ENCODE measurements around the gene KMT5B. TPM values are rescaled to one million over a fixed set of nuclear protein-coding genes. Genes with fewer than 3 reads are reported as not detected.

The KMT5B gene
- total RNA-seq, 1 donor from 2014 or later = 29.1 TPM

DNA sequence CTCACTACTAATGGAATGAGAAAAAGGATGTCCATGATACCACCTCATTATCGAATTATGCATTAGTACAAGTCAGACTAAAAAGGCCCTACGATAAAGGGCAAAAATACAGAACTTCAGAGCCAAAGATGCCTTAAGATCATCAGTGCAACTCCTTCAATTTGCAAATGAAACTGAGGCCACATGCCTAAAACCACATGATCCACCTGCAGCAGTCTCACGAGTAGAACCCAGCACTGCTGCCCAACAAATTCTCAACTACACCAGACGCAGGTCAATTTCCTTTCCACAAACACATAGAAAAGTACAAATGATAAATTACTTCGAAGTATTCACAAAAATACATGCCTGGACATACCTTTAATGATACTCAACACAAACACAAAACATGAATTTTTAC lies 20.1 kb downstream of the KMT5B start:
- DNase-seq (ENCODE audit: missing footprints) = no peak
- intact Hi-C loops (cut with DNase I) = no loop called here
- ATAC-seq = no peak

DNA sequence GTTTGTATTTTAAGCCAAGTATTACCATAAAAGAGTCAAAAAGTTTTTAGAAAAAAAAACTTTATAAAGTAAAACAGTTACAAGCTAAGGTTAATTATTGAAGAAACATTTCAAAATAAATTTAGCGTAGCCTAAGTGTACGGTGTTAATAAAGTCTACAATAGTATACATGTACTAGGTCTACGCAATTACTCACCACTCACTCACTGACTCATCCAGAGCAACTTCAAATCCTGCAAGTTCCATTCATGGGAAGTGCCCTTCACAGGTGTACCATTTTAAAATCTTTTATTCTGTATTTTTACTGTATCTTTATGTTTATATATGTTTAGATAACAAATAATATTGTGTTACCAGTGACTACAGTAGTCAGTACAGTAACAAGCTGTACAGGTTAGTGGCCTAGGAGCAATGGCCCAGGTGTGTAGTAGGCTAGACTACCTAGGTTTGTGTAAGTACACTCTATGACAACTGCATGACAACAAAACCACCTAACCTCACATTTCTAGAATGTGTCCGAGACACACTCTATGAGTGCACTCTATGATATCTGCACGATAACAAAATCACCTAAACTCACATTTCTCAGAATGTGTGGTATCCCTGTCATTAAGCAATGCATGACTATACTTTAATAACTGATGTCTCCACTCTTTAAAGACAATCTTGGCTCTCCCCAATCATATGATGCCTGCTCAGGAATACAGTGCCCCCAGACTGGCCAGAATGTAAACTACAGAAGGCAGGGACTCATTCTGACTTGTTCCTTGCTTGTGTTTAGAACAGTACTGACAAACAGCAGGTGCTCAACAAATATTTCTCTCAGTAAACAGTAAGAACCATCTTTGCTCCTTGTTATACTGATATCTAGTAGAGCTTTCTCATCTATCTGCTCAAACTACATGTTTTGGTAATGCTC lies 21.2 kb downstream of the KMT5B start:
- intact Hi-C loops (cut with DNase I) = no loop called here
- DNase-seq (ENCODE audit: missing footprints) (no peak), ATAC-seq (no peak)

GRCh38 chr11:68189888-68190287 lies 23.2 kb downstream of the KMT5B start:
- DNase-seq (ENCODE audit: missing footprints) (no peak), ATAC-seq (no peak)
- intact Hi-C loops (cut with DNase I) = no loop called here

- intact Hi-C loops (cut with DNase I) = no loop called here
- DNase-seq (ENCODE audit: missing footprints) (no peak), ATAC-seq (no peak)
Measured at GRCh38 chr11:68189082-68189481, 24.0 kb downstream of the KMT5B start.

DNA sequence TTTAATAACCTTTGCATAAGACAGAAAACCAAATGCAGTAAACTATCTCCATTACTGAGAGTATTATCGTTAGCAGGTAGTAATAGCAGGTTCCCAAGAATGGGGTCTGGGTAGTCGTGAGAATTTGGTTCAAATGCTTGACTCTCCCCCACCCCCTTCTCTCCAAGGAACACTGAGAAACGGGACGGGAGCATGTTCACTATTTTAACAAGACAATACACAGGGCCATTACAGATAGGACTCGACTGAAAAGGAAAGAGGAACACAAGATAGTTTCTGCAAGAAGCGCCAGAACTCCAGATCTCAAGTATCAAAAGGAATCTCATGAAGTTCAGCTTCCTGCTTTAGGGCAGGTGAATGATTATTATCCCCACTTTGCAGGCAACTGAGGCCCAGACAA lies 27.0 kb downstream of the KMT5B start:
- no peak for ATAC-seq
- DNase-seq (ENCODE audit: missing footprints) = no peak
- intact Hi-C loops (cut with DNase I) = no loop called here

GRCh38 chr11:68181719-68182451 lies 31.2 kb downstream of the KMT5B start:
- ATAC-seq (no peak), DNase-seq (ENCODE audit: missing footprints) (no peak)
- intact Hi-C loops (cut with DNase I) = no loop called here

GRCh38 chr11:68179847-68180246 lies 33.2 kb downstream of the KMT5B start:
- DNase-seq (ENCODE audit: missing footprints) (no peak), ATAC-seq (no peak)
- intact Hi-C loops (cut with DNase I) = no loop called here

GRCh38 chr11:68177877-68178276 lies 35.2 kb downstream of the KMT5B start:
- DNase-seq (ENCODE audit: missing footprints) (no peak), ATAC-seq (no peak)
- intact Hi-C loops (cut with DNase I) = no loop called here

DNA sequence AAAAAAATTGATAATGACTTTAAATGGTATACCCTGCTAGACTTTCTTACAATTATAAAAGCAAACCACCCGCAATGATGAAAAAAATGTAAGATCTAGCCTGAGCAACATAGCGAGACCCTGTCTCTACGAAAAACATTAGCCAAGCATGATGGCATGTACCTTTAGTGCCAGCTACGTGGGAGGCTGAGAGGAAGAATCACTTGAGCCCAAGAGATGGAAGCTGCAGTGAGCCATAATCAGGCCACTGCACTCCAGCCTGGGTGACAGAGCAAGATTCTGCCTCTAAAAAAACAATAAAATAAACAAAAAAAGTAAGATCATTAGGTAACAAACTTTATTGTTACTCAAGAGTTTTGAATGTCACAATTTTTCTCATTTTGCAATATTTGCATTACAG lies 39.2 kb downstream of the KMT5B start:
- intact Hi-C loops (cut with DNase I) = no loop called here

GRCh38 chr11:68169442-68169841 lies 43.7 kb downstream of the KMT5B start:
- no peak for ATAC-seq
- intact Hi-C loops (cut with DNase I) = no loop called here
- no peak for DNase-seq (ENCODE audit: missing footprints)

More for the DNA sequence above, 39.2 kb downstream of the KMT5B start:
- DNase-seq (ENCODE audit: missing footprints) = no peak
- ATAC-seq = no peak

DNA sequence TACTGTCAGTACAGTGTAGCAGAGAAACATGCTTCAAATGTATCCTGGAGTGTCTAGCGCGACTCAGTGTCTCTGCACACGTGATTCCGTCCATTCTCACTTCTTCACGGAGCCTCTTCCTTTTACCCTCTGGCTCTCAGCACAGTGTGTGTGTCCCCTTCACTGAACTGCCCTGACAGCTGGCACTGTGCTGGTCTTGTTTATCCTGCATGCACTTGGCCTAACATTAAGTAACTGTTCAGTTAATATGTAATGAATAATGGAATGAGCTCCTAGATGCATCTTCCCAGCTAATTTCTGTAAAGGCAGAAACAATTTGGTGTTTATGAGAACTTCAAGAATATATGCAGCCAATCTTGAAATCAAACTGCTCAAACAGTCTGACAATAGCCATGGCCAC lies 44.4 kb downstream of the KMT5B start:
- DNase-seq (ENCODE audit: missing footprints) (no peak), ATAC-seq (no peak)
- intact Hi-C loops (cut with DNase I) = no loop called here

DNA sequence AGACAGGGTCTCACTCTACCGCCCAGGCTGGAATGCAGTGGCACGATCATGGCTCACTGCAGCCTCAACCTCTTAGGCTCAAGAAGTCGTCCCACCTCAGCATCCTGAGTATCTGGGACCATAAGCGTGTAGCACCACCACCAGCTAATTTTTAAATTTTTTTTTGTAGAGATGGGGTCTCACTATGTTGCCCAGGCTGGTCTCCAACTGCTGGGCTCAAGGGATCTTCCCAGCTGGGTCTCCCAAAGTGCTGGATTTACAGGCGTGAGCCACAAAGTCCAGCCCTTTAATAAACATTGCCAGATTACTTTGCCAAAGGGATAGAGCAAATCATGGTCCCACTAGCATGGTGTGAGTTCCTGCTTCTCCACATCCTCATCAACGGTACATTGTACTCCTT lies 45.6 kb downstream of the KMT5B start:
- DNase-seq (ENCODE audit: missing footprints) = no peak
- no peak for ATAC-seq
- intact Hi-C loops (cut with DNase I) = no loop called here

GRCh38 chr11:68166969-68167368 lies 46.1 kb downstream of the KMT5B start:
- ATAC-seq (no peak), DNase-seq (ENCODE audit: missing footprints) (no peak)
- intact Hi-C loops (cut with DNase I) = no loop called here

- ATAC-seq = no peak
- intact Hi-C loops (cut with DNase I) = no loop called here
- no peak for DNase-seq (ENCODE audit: missing footprints)
Measured at GRCh38 chr11:68165601-68166000, 47.5 kb downstream of the KMT5B start.

DNA sequence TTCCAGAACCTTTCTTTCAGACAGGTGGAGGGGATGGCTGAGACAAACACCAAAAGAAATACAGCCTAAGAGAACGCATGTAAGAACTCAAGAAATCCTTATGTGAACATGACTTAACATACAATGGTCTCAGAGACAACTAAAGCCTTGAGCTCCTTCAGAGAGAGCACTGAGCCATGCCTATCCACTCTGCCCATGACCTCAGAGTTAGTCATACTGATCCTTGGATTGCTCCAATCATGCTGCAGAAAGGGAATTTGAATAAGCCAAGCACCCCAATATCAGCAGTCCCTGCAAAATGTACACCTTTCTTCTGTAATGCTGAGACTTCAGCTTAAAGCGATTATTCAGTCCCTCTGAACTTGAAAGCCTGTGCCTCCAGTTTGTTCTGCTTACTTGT lies 48.7 kb downstream of the KMT5B start:
- intact Hi-C loops (cut with DNase I) = no loop called here
- ATAC-seq (no peak), DNase-seq (ENCODE audit: missing footprints) (no peak)

DNA sequence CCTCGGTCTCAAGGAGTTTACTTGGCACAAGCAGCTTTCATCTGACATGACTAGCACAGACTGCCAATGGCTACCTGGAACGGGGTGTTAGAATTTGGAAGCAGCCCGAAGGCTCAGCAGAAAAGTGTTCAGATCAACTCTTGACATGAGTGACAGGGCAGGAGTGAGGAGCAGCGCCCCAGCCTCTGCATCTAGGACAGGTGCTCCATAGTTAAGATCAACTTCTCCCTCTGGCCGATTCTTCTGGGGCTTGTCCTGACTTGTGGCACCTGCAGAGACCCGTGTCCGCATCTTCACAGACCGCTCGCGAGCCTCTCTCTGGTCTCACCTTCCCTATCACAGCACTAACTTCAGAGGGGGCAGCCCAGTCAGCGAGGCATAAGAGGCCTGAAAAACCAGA lies 49.4 kb downstream of the KMT5B start:
- DNase-seq (ENCODE audit: missing footprints) (no peak), ATAC-seq (no peak)
- intact Hi-C loops (cut with DNase I) = no loop called here

DNA sequence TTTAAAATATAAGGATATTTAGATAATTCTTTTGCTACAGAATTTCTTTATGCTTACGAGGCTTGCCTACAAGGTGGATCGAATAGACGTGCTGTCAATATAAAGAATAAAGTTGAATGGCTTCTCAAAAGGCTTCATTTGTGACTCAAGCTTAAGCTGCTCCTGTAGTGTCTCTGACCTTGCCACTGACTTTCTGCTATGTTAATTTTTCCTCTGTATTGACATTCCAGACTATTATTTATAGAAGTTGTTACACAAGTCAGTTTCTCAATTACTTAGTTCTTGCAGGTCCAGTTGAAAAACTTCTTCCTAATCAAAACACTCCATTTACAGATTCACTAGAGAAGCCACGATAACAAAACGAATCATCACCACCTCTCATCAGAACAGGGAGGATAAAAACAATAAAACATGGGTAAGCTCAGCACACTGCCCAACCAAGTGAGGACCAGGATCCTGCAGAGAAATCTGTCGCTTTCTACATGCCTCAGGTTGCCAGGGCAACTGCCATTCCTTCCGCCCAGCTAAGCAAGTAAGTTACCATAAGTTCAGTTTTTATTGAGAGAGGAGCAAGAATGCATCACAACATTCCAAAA lies 52.9 kb downstream of the KMT5B start:
- no peak for ATAC-seq
- intact Hi-C loops (cut with DNase I) = no loop called here
- DNase-seq (ENCODE audit: missing footprints) = no peak

DNA sequence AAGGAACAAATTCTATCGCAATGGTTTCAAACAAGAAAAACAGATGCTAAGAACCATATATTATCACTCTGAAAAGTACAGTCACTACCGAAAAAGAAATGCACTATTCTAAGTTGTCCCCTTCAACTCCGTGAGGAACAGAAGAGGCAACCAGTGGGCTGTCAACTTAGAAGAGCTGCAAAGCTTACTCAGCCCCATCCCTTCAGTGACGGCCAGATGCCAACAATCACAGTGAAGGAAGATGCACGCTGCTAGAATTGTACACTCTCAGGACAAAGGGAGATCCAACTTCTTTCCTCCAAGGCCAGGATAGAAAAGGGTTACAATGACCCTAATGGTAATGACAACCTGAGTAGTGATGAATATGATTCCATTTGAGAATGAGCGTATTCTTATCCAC lies 53.4 kb downstream of the KMT5B start:
- ATAC-seq = no peak
- intact Hi-C loops (cut with DNase I) = no loop called here
- DNase-seq (ENCODE audit: missing footprints) = no peak

DNA sequence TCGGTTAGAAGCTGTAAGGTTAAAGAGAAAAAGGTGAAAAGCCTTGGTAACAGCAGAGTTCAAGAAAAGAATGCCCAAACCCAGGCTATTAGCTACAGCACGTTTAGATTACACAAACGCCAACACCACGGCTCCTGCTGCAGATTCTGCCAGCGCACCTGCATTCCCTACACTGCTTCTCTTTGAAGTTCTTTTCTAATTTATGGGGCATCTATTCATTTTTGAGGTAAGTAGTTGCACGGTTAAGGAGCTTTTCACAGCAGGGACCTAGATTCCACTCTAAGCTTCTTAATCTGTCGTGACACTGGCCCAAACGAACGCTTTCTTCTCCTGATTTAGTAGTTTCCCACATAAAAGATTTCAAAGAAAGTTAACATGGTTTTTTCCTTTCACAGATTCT lies 53.9 kb downstream of the KMT5B start:
- ATAC-seq (no peak), DNase-seq (ENCODE audit: missing footprints) (no peak)
- intact Hi-C loops (cut with DNase I) = no loop called here

DNA sequence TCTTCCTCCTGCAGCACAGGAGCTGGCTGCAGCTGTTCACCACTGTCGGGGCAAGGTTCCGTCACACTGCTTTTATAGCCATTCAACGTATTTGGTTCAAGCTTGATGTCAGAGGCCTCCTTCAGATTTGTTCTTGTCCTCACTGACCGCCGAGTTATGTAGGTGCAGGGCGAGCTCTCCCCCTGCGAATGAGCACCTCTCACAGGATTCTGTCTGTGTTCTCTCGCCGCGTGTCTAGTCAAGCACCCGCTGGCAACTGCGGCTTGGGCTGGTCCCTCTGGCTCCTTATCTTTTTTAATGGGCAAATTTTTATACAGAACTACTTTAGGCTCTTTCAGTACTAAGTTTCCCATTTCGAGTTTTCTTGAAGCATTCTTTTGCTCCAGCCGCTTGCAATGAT lies 54.5 kb downstream of the KMT5B start:
- intact Hi-C loops (cut with DNase I) = no loop called here
- no peak for ATAC-seq
- DNase-seq (ENCODE audit: missing footprints) = no peak

Measured in Right ventricle myocardium inferior (tissue), 1 donor.